K562 (cell line): Measurements from ENCODE around the gene CCDC183. TPM values are rescaled to one million over a fixed set of nuclear protein-coding genes. Genes with fewer than 3 reads are reported as not detected.
"Not testable (repeated sequence)": the region's sequence is repeated elsewhere in the genome, so short reads cannot be mapped to it uniquely, and the experiment has no call there.

Experiments
- ATAC-seq: fragments of 200-7000 bp; cut with Tn5 transposase; 3 replicates; pipeline ENCODE4 v1.9.1; 2020; ENCODE audit warnings: moderate library complexity
- BruUV-seq: library from RNA; stranded (reverse); fragments of 400-500 nt; replicated peaks from 2 replicates; lab custom pipeline; 2021; lab: Mats Ljungman, UMichigan
- CTCF ChIA-PET: fragments of 300-600 bp; formaldehyde crosslinking; extraction: SDS; loops from one replicate; lab custom pipeline; 2021; ENCODE audit warnings: low intra/inter-chr PET ratio; lab: Yijun Ruan, JAX
- POLR2A ChIA-PET: fragments of 300-600, 350-650 bp; sonication (Branson Sonifier 250); formaldehyde crosslinking; extraction: SDS; loops from one replicate; lab custom pipeline; 2021; ENCODE audit warnings: antibody characterized with exemption, inconsistent platforms; lab: Yijun Ruan, JAX
- DNase-seq, 4 experiments: peaks; one replicate each; pipeline versions ENCODE4 v3.0.0 to v3.0.0-alpha.2; 2011 to 2018; ENCODE audit warnings: low spot score in 3 of 4, mixed read lengths in 3 of 4; ENCODE audit errors: extremely low read depth in 1 of 4
- FAIRE-seq: peaks from 2 replicates; lab custom pipeline; 2011; peaks lifted over from hg19 to GRCh38; lab: Jason Lieb, UNC
- H2AFZ ChIP-seq: 2 replicates; pipeline ENCODE4 v1.6.0; 2011; ENCODE audit warnings: low read depth, low read length, control low read depth, inconsistent platforms
- H3K27ac ChIP-seq: fragments of 200-600 bp; 3 replicates; pipeline ENCODE4 v1.8.0; 2011; ENCODE audit warnings: low read depth, mild to moderate bottlenecking, control low read depth, inconsistent platforms, low read length, moderate library complexity, mixed read lengths; ENCODE audit errors: extremely low read depth
- H3K27me3 ChIP-seq, 2 experiments: fragments of 300-600 bp in 1 of 2; 2 replicates in 1 of 2; 3 replicates in 1 of 2; pipeline versions ENCODE4 v1.6.0 to v1.8.0; 2011; ENCODE audit warnings: inconsistent platforms in 2 of 2, low read length in 2 of 2, mild to moderate bottlenecking in 1 of 2, mixed read lengths in 1 of 2, moderate library complexity in 1 of 2; ENCODE audit not compliant: control insufficient read depth in 2 of 2, insufficient read depth in 2 of 2
- H3K36me3 ChIP-seq: fragments of 300-600 bp; 3 replicates; pipeline ENCODE4 v1.8.0; 2011; ENCODE audit warnings: mild to moderate bottlenecking, low read length, inconsistent platforms; ENCODE audit not compliant: control insufficient read depth, insufficient read depth
- H3K4me1 ChIP-seq, 2 experiments: fragments of 200-600 bp in 1 of 2; replicated peaks in 1 of 2; 2 replicates in 1 of 2; 3 replicates in 1 of 2; pipeline versions ENCODE4 v1.5.1 to v1.8.0; 2011; ENCODE audit warnings: inconsistent platforms in 2 of 2, low read length in 2 of 2, mild to moderate bottlenecking in 1 of 2, mixed read lengths in 1 of 2, moderate library complexity in 1 of 2; ENCODE audit not compliant: control insufficient read depth in 2 of 2, insufficient read depth in 2 of 2
- H3K4me2 ChIP-seq: 2 replicates; pipeline ENCODE4 v1.6.1; 2011; ENCODE audit warnings: low read length, control low read depth, inconsistent platforms, mixed read lengths; ENCODE audit not compliant: insufficient read depth
- H3K4me3 ChIP-seq: fragments of 200-600 bp; sonication (generic), shearing (Covaris generic); 2 replicates; pipeline ENCODE4 v1.5.1; 2016; ENCODE audit warnings: control low read depth, inconsistent platforms
- H3K79me2 ChIP-seq: fragments of 200-600 bp; 3 replicates; pipeline ENCODE4 v1.8.0; 2011; ENCODE audit warnings: low read length, inconsistent platforms; ENCODE audit not compliant: control insufficient read depth, insufficient read depth
- H3K9ac ChIP-seq, 2 experiments: 2 replicates each; pipeline versions ENCODE4 v1.6.0 to v1.6.1; 2011; ENCODE audit warnings: low read depth in 2 of 2, low read length in 2 of 2, control low read depth in 1 of 2, inconsistent platforms in 1 of 2, mild to moderate bottlenecking in 1 of 2, mixed read lengths in 1 of 2; ENCODE audit not compliant: insufficient read depth in 1 of 2
- H3K9me1 ChIP-seq: one replicate; pipeline ENCODE4 v1.6.0; 2011; ENCODE audit warnings: inconsistent platforms, mild to moderate bottlenecking, low read length, moderate library complexity; ENCODE audit not compliant: control insufficient read depth, insufficient read depth
- H3K9me3 ChIP-seq: replicated peaks from 2 replicates; pipeline ENCODE4 v1.5.1; 2011; ENCODE audit warnings: low read depth, low read length, inconsistent platforms; ENCODE audit not compliant: control insufficient read depth, insufficient read depth
- H4K20me1 ChIP-seq: replicated peaks from 2 replicates; pipeline ENCODE4 v1.6.1; 2011; ENCODE audit warnings: low read length, inconsistent platforms, mixed read lengths; ENCODE audit not compliant: control insufficient read depth, insufficient read depth
- NEUROD1 ChIP-seq: fragments of 150-350 bp; IDR thresholded peaks from 2 replicates; pipeline ENCODE4 v1.6.1; 2014; ENCODE audit warnings: borderline replicate concordance, low read length, low read depth; ENCODE audit not compliant: partially characterized antibody
- NFXL1 ChIP-seq: fragments of 450-650 bp; formaldehyde crosslinking; IDR thresholded peaks from 2 replicates; pipeline ENCODE4 v1.4.0; 2021; ENCODE audit warnings: mild to moderate bottlenecking
- WGBS: fragments of 100-300 bp; shearing (Covaris generic); methylation state at CpG from one replicate; pipeline ENCODE4 v1.1.6; 2016; ENCODE audit warnings: low coverage, mixed read lengths; ENCODE audit not compliant: insufficient coverage; ENCODE audit errors: missing lambda C conversion rate; 5-methylcytosine and 5-hydroxymethylcytosine counted together
- in situ Hi-C: fragments of 300-500 bp; cut with MboI; formaldehyde crosslinking; loops from 4 replicates; pipeline ENCODE4 v1.15.0; 2018; ENCODE audit warnings: inconsistent platforms, mixed read lengths
- intact Hi-C: fragments of 100-400 bp; cut with micrococcal nuclease; formaldehyde crosslinking; loops from 2 replicates; pipeline ENCODE4 v1.14.2; 2022
- polyA plus RNA-seq, 8 experiments: library from polyadenylated mRNA; depleted of rRNA in 4 of 8; stranded (reverse) in 5 of 8; unstranded in 3 of 8; fragments of >200 nt; fragmentation: Nextera tagmentation in 2 of 8; fragmentation: Illumina TruSeq in 1 of 8; extraction: Ambion mirVana in 2 of 8; extraction: Trizol in 1 of 8; gene quantifications; 2 replicates each; pipeline versions ENCODE4 v1.2.1 to v1.2.3, GENCODE V29; 2011 to 2014; ENCODE audit warnings: inconsistent platforms in 1 of 8, missing spikeins in 1 of 8
- total RNA-seq, 7 experiments: library from RNA; depleted of rRNA in 6 of 7; stranded (reverse); fragments of >200 nt in 6 of 7; fragmentation: Illumina TruSeq in 2 of 7; extraction: Trizol in 2 of 7; gene quantifications; 2 replicates each; pipeline versions ENCODE4 v1.2.1 to v1.2.3, GENCODE V29; 2011 to 2021; ENCODE audit warnings: low replicate concordance in 1 of 7

CCDC183 gene
- total and polyA plus RNA-seq, 9 of the 15 experiments (the other 6 are each of a cell fraction or from before 2014, with no cell fraction given) = 0.21 to 0.60 (median 0.29) TPM; not detected in 4

GRCh38 chr9:136765041-136765440 lies 31.1 kb upstream of the CCDC183 start (continued):
- TF ChIP-seq NEUROD1 (no peak), NFXL1 (CRISPR knock-in tag) (no peak)

GRCh38 chr9:136765745-136766409 lies 30.3 kb upstream of the CCDC183 start:
- intact Hi-C loops = loop anchor here (1.0 kb wide), 1 partner anchor 18 kb away; no protein-coding TSS in a partner anchor
- BruUV-seq, FAIRE-seq: not testable (repeated sequence)

More at GRCh38 chr9:136765745-136766409, 30.3 kb upstream of the CCDC183 start:
- H3K36me3 ChIP-seq, H3K27me3 ChIP-seq, DNase-seq, ATAC-seq, H3K4me3 ChIP-seq, H3K27ac ChIP-seq, H3K4me2 ChIP-seq, H3K79me2 ChIP-seq, H4K20me1 ChIP-seq, H3K9me3 ChIP-seq, H3K9me1 ChIP-seq, H2AFZ ChIP-seq, in situ Hi-C loops: not testable (repeated sequence)
- H3K9ac ChIP-seq = peak overlapping the region in 1 of 2 experiments; percentile 12; a peak in 1 of 4 replicates
- WGBS = 59% methylated on average over 14 of the region's 14 CpGs
- H3K4me1 ChIP-seq = peaks cover 16 to 57% of the 10 kb centered on the region in 2 experiments; a peak in 4 of 5 replicates
- ChIA-PET CTCF (interaction anchor here (1.0 to 1.4 kb wide), 3 partner anchors 18 to 25 kb away, joined by 4 to 8 read pairs (median 4); partner anchors contain the start of gene TMEM141), POLR2A (interaction anchor here (1.0 to 1.2 kb wide), 3 partner anchors 9 to 19 kb away, joined by 3 to 5 read pairs (median 3); no protein-coding TSS in a partner anchor)
